HepG2 (cell line): ENCODE data around the gene STK17A. TPM values are rescaled to one million over a fixed set of nuclear protein-coding genes. Genes with fewer than 3 reads are reported as not detected.

Experiments
- ATAC-seq: fragments of 200-7000 bp; cut with Tn5 transposase; 3 replicates; pipeline ENCODE4 v1.9.1; 2020; ENCODE audit warnings: mild to moderate bottlenecking, moderate library complexity
- BruUV-seq: library from RNA; stranded (reverse); fragments of 400-500 nt; replicated peaks from 2 replicates; lab custom pipeline; 2021; lab: Mats Ljungman, UMichigan
- CTCF ChIA-PET: fragments of 300-600 bp; formaldehyde crosslinking; extraction: SDS; loops from one replicate; lab custom pipeline; 2021; ENCODE audit warnings: low total read pairs, inconsistent platforms, low intra/inter-chr PET ratio; lab: Yijun Ruan, JAX
- POLR2A ChIA-PET: fragments of 350-600 bp; sonication (Branson Sonifier 250); formaldehyde crosslinking; loops from one replicate; lab custom pipeline; 2020; ENCODE audit warnings: antibody characterized with exemption, inconsistent platforms; lab: Yijun Ruan, JAX
- DNase-seq: peaks from one replicate; pipeline ENCODE4 v3.0.0-alpha.2; 2015; ENCODE audit warnings: low spot score
- FAIRE-seq: peaks from 3 replicates; lab custom pipeline; 2011; peaks lifted over from hg19 to GRCh38; lab: Jason Lieb, UNC
- H2AFZ ChIP-seq: one replicate; pipeline ENCODE4 v1.6.1; 2011; ENCODE audit warnings: low read length, inconsistent platforms
- H3K27ac ChIP-seq: fragments of 300-600 bp; 3 replicates; pipeline ENCODE4 v1.8.0; 2011; ENCODE audit warnings: mixed run types, mild to moderate bottlenecking, mixed read lengths, low read length, inconsistent platforms; ENCODE audit not compliant: insufficient read depth; ENCODE audit errors: extremely low read length
- H3K27me3 ChIP-seq, 2 experiments: fragments of 200-600 bp in 1 of 2; 2 replicates in 1 of 2; 3 replicates in 1 of 2; pipeline versions ENCODE4 v1.6.0 to v1.8.0; 2011; ENCODE audit warnings: low read length in 2 of 2, mild to moderate bottlenecking in 2 of 2, moderate library complexity in 2 of 2, inconsistent platforms in 1 of 2; ENCODE audit not compliant: insufficient read depth in 2 of 2, control insufficient read depth in 1 of 2
- H3K36me3 ChIP-seq, 2 experiments: fragments of 200-600 bp in 1 of 2; replicated peaks in 1 of 2; 2 replicates in 1 of 2; 3 replicates in 1 of 2; pipeline versions ENCODE4 v1.5.1 to v1.8.0; 2011; ENCODE audit warnings: low read length in 2 of 2, inconsistent platforms in 1 of 2; ENCODE audit not compliant: insufficient read depth in 2 of 2, control insufficient read depth in 1 of 2
- H3K4me1 ChIP-seq: 2 replicates; pipeline ENCODE4 v1.5.1; 2012; ENCODE audit warnings: low read length, inconsistent platforms; ENCODE audit not compliant: insufficient read depth
- H3K4me2 ChIP-seq: 2 replicates; pipeline ENCODE4 v1.6.0; 2011; ENCODE audit warnings: low read depth, low read length, inconsistent platforms
- H3K4me3 ChIP-seq, 3 experiments: fragments of 200-600 bp in 1 of 3; sonication (generic), shearing (Covaris generic) in 1 of 3; replicated peaks in 1 of 3; 2 replicates each; pipeline ENCODE4 v1.5.1; 2011 to 2016; ENCODE audit warnings: low read length in 3 of 3, inconsistent platforms in 2 of 3, low read depth in 2 of 3, mild to moderate bottlenecking in 2 of 3, control low read depth in 1 of 3, mixed read lengths in 1 of 3; ENCODE audit not compliant: insufficient read depth in 1 of 3
- H3K79me2 ChIP-seq: one replicate; pipeline ENCODE4 v1.6.1; 2011; ENCODE audit warnings: low read length, inconsistent platforms; ENCODE audit not compliant: insufficient read depth
- H3K9ac ChIP-seq: 2 replicates; pipeline ENCODE4 v1.6.0; 2011; ENCODE audit warnings: mild to moderate bottlenecking, low read depth, low read length, inconsistent platforms; ENCODE audit not compliant: insufficient read depth
- H3K9me3 ChIP-seq: 2 replicates; pipeline ENCODE4 v1.5.1; 2012; ENCODE audit warnings: mild to moderate bottlenecking, low read length
- H4K20me1 ChIP-seq: 2 replicates; pipeline ENCODE4 v1.6.0; 2011; ENCODE audit warnings: inconsistent platforms, mild to moderate bottlenecking, low read length, moderate library complexity; ENCODE audit not compliant: insufficient read depth
- ATAD3A ChIP-seq: sonication (generic); formaldehyde crosslinking; IDR thresholded peaks from 2 replicates; pipeline ENCODE4 v1.4.0; 2020; ENCODE audit warnings: missing genetic modification reagents
- ATF1 ChIP-seq: IDR thresholded peaks from 2 replicates; pipeline ENCODE4 v1.6.1; 2016; ENCODE audit warnings: mild to moderate bottlenecking, control low read depth
- NCOA5 ChIP-seq: sonication (generic); formaldehyde crosslinking; IDR thresholded peaks from 2 replicates; pipeline ENCODE4 v1.4.0; 2020; ENCODE audit warnings: missing genetic modification reagents
- SRSF9 ChIP-seq: fragments of 200-400 bp; formaldehyde crosslinking; IDR thresholded peaks from 2 replicates; pipeline ENCODE4 v1.6.1; 2018; ENCODE audit warnings: borderline replicate concordance, mild to moderate bottlenecking, low read depth, low read length; ENCODE audit not compliant: insufficient read depth, poor library complexity, severe bottlenecking
- TOE1 ChIP-seq: sonication (generic); formaldehyde crosslinking; IDR thresholded peaks from 2 replicates; pipeline ENCODE4 v1.4.0; 2020; ENCODE audit warnings: mild to moderate bottlenecking, missing genetic modification reagents
- XRCC5 ChIP-seq: fragments of 200-400 bp; formaldehyde crosslinking; optimal IDR thresholded peaks from 2 replicates; pipeline ENCODE3; 2017; ENCODE audit warnings: mild to moderate bottlenecking, low read length
- ZMYM3 ChIP-seq: sonication (generic); formaldehyde crosslinking; IDR thresholded peaks from 2 replicates; pipeline ENCODE4 v1.5.1; 2020; ENCODE audit warnings: mild to moderate bottlenecking, missing genetic modification reagents
- ZNF33B ChIP-seq: sonication (generic); formaldehyde crosslinking; IDR thresholded peaks from 2 replicates; pipeline ENCODE4 v1.5.1; 2020; ENCODE audit warnings: mild to moderate bottlenecking, missing genetic modification reagents
- WGBS: methylation state at CpG from one replicate; pipeline ENCODE4 v1.1.6; 2017; ENCODE audit warnings: low lambda C conversion rate; 5-methylcytosine and 5-hydroxymethylcytosine counted together
- in situ Hi-C: cut with HindIII; loops from 2 replicates; pipeline ENCODE4 v1.10.0; 2017; ENCODE audit warnings: low pct_unique_long_range_greater_than_20kb; ENCODE audit not compliant: extremely low pct_ligation_motif_present
- intact Hi-C: fragments of 100-400 bp; cut with micrococcal nuclease; formaldehyde crosslinking; loops from one replicate; pipeline ENCODE4 v1.10.0; 2022; ENCODE audit not compliant: unreplicated experiment
- polyA plus RNA-seq, 8 experiments: library from polyadenylated mRNA; depleted of rRNA in 3 of 8; stranded (reverse) in 7 of 8; unstranded in 1 of 8; fragments of >200 nt; fragmentation: Illumina TruSeq in 4 of 8; extraction: Trizol in 4 of 8; gene quantifications; 2 replicates each; pipeline versions ENCODE4 v1.2.1 to v1.2.3, GENCODE V29; 2011 to 2016; ENCODE audit warnings: low read depth in 4 of 8, missing spikeins in 1 of 8, mixed read lengths in 1 of 8; ENCODE audit not compliant: insufficient read depth in 1 of 8
- total RNA-seq, 5 experiments: library from RNA; depleted of rRNA; stranded (reverse); fragments of >200 nt; fragmentation: Illumina TruSeq; extraction: Trizol; gene quantifications; 2 replicates each; pipeline ENCODE4 v1.2.3, GENCODE V29; 2016; ENCODE audit warnings: low read depth in 1 of 5
- TF ChIP-seq, protein P1 (sequence below): sonication (generic); formaldehyde crosslinking; IDR thresholded peaks from 2 replicates; pipeline ENCODE4 v1.8.1; 2023; ENCODE audit warnings: mild to moderate bottlenecking, missing genetic modification reagents, borderline replicate concordance
- TF ChIP-seq, protein P2 (sequence below): sonication (generic); formaldehyde crosslinking; IDR thresholded peaks from 2 replicates; pipeline ENCODE4 v1.4.0; 2020; ENCODE audit warnings: mild to moderate bottlenecking, missing genetic modification reagents
- TF ChIP-seq, protein P3 (sequence below): sonication (generic); formaldehyde crosslinking; IDR thresholded peaks from 2 replicates; pipeline ENCODE4 v1.5.0; 2020; ENCODE audit warnings: missing genetic modification reagents

STK17A gene
- total and polyA plus RNA-seq, 2 of the 13 experiments (the other 11 are each of a cell fraction or from before 2014, with no cell fraction given), result 18.6 to 24.3 TPM

DNA sequence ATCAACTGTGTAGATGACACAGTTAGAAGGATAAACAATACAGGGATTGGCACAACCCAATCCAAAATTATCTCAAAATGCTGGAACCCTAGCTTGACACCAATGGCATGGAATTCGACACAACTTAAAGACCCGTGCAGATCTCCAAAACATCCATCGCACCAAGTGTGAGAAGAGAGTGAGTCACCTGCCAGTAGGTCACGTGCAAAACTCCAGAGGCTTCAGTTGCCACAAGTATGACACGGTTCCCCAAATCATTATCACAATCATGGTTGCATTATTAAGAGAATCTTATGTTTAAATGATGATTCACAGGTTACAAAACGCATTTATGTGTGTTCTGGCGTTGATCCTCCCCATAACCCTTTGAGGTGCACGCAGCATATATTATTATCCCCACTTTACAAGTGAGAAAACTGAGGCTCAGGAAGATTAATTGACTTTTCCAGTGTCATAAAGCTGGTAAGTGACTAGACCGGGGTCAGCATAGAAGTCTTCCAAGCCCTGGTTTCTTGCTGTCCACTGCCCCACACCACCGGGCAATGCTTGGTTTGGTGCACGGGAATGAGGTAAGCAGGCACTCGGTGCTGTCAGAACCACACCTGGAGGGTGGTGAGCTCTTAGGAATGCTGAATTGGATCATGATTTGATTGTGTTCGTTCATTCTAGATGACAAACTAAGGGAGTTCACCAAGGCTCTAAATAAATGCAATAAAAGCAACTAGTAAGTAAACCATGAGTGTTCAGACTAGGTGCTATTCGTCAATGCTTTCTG, 23.6 kb upstream of the STK17A start:
- FAIRE-seq (no peak), ATAC-seq (no peak), DNase-seq (no peak)
- Histone ChIP-seq H3K9ac (no peak overlapping the region), H4K20me1 (no peaks in the 10 kb centered on the region), H3K9me3 (no peaks in the 10 kb centered on the region), H2AFZ (no peak overlapping the region), H3K27me3 (peaks cover 0 to 15% of the 10 kb centered on the region in 2 experiments; a peak in 3 of 5 replicates), H3K4me3 (no peak overlapping the region), H3K4me1 (peaks cover 11% of the 10 kb centered on the region; the same call in 1 of the 2 replicates), H3K4me2 (no peak overlapping the region), H3K79me2 (no peaks in the 10 kb centered on the region), H3K27ac (no peak overlapping the region), H3K36me3 (no peaks in the 10 kb centered on the region)
- ChIA-PET POLR2A (no interaction called here), CTCF (no interaction called here)
- TF ChIP-seq NCOA5 (CRISPR knock-in tag) (no peak), ZNF33B (no peak), ZMYM3 (CRISPR knock-in tag) (no peak), ATAD3A (CRISPR knock-in tag) (no peak), ATF1 (no peak), XRCC5 (no peak), TOE1 (CRISPR knock-in tag) (no peak), SRSF9 (no peak)
- TF ChIP-seq, protein P1, sequence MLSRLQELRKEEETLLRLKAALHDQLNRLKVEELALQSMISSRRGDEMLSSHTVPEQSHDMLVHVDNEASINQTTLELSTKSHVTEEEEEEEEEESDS (CRISPR knock-in tag), result no peak
- TF ChIP-seq, protein P2, sequence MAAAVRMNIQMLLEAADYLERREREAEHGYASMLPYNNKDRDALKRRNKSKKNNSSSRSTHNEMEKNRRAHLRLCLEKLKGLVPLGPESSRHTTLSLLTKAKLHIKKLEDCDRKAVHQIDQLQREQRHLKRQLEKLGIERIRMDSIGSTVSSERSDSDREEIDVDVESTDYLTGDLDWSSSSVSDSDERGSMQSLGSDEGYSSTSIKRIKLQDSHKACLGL (CRISPR knock-in tag), result no peak
- TF ChIP-seq, protein P3, sequence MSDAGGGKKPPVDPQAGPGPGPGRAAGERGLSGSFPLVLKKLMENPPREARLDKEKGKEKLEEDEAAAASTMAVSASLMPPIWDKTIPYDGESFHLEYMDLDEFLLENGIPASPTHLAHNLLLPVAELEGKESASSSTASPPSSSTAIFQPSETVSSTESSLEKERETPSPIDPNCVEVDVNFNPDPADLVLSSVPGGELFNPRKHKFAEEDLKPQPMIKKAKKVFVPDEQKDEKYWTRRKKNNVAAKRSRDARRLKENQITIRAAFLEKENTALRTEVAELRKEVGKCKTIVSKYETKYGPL (CRISPR knock-in tag), result no peak
- intact Hi-C loops, result no loop called here
- no TSS peak for BruUV-seq
- in situ Hi-C loops, result no loop called here
- WGBS, result 44% methylated on average over 14 of the region's 14 CpGs
